CD4-positive, alpha-beta T cell treated with Interleukin-6 for 4 hours (primary cell): Measurements from ENCODE around the gene FOLR2.
"Not testable (repeated sequence)": the region's sequence is repeated elsewhere in the genome, so short reads cannot be mapped to it uniquely, and the experiment has no call there.

Source experiments
- DNase-seq: peaks from one replicate; pipeline ENCODE4 v3.0.0-alpha.2; 2020; ENCODE audit warnings: mixed read lengths

FOLR2 gene

DNA sequence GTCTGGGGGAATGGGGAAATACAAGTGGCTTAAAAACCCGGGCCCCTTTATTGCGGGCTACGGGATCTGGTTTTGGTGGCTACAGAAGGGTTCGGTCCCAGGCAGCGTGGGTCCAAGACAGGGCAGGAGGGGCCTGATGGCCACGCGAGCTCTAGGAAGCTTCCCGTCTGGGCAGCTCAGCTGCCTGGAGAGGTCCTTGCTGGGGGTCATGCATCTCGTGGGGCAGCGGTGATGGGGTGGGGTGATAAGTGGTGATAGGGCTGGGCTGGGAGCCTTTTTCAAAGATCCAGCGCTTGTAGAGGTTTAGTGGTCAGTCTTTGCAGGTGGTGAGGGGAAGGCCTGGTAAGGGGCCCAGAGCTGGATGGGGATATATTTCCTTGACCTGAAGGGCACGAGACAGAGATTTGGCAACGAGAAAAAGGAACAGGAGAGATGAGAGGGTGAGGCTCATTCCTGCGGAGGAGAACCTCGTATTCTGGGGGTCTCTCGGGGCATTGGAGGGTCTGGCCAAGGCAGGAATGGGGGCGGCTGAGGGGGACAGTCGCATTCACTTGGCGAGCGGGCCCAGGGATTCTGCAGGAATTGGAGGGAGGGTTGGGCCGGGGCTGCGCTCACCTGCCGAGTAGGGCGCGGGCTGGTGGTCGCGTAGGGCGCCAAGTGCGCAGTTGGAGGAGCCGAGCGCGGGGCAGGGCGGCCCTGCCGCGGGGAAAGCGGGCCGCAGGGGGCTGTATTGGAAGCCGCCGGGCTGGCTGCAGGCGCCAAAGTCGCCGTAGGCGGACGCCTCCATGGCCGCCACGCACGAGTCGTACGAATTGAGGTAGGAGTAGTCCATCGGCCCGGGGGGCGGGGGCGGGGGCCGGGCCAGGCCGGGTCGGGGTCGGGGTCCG, 26.8 kb downstream of the FOLR2 start:
- DNase-seq: no peak

DNA sequence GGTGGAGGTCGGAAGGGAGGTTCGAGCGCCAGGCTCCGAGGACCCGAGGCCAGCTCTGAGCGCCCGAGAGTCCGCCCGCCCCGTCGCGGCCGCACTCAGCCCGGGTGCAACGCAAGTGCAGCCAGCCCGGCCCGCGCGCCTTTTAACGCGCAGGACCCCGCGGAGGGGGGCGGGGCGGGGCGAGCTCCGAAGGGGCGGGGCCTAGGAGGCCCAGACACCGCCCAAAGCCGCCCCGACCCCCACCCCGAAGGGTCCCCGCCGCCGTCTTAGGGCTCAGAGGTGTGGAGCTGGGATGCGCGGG, 27.4 kb downstream of the FOLR2 start, which contains the start of gene PHOX2A:
Gene PHOX2A (minus strand): TSS at position 117 of the 301 bp plus-strand sequence. CDS start 172 bp downstream, outside the sequence.
- DNase-seq: no peak

DNA sequence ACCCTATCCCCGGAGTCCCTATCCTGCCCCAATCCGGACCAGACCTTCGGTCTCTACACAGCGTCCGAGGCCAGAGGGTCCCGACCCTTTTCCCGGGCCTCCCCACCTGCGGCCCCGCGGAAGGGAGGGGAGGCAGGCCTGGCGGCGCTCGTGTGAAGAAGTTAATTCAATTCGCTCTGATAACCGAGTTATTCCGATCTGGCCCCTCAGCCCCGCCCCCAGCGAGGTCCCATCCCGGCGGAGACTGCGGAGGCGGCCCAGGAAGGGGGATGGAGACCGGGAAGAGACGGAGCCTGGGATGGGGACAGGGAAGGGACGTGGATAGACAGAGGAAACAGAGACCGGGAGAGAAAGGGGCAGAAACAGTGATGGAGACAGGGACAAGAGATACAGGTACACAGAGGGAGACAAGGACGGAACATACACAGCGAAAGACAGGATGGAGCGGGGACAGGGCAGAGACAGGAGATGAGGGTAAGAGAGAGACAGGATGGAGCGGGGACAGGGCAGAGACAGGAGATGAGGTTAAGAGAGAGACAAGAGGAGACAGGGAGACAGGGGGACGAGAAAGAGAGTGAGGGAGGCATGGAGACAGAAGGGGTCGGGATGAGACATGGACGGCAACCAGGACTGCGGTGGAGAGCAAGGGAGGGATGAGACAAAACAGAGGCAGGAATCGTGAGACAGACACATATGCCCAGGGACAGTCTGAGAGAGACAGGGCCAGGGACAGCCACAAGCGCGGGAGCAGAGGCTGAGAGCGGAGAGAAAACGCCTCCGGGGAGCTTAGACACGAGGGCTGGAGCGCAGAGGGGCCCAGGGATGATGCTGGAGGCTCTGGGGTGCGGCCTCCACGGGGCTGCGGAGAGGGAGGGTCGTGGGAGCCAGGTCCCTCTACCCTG, 28.0 kb downstream of the FOLR2 start:
- no peak for DNase-seq

DNA sequence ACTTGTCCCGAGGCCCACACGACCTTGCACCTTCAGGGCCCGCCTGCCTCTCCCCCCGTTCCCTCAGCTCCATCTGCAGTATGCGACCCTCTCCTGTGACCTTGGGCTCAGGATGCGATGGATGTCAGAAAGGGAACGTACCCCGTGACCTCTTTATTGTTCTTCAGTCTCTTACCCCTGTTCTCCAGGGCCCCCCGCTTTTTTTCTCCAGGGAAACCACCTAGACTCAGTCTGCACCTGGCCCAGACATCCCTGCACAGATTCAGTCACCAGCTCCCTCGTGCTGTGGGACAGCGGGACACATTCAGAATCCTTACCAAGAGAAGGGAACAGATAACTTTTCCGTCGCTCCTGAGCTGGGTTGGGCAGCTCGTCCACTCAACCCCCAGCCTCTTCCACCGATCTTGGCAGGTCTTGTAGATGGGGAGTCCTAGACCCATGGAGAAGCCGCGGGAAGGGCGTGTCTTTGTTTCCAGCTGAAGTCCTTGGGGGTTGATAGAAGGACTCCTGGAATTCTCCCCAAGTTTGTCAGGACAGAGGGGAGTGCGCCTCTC, 28.7 kb downstream of the FOLR2 start:
- DNase-seq: no peak

DNA sequence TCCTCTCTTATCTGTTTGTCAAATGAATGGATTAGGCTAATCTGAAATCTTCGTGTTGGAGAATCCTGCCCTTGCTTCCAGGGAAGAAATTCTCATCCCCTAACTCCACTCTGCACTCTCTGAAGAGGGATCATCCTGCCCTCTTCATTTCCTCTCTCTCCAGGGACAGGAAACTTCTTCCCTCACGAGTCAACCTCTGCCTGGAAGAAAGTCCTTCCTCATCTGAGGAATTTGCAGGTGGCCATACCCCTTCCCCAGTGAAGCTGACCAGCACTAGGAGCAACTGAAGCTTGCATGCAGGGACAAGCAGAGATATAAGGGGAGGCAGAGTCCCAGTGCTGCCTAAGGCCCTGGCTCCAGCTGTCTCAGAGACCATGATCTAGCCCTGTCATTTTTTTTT, 31.0 kb downstream of the FOLR2 start:
- DNase-seq: no peak

DNA sequence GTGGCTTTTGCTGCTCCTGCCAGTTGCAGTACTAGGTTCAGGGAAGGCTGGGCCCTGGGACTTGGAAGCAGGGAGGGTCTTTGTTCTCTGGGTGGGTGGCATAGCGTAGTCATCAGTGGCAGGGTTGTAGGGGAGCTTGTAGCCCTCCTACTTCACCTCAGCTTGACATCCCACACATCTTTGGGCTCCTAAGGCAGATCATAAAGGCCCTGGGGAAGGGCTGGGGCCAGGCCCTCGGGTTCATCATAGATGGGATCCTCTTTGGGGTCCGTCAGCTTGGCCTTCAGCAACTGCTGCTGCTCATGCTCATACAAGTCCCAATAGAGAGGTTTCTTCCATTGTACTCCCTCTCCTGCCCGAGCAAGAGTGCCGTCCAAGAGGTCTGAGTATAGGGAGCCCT, 33.4 kb downstream of the FOLR2 start:
- no peak for DNase-seq

DNA sequence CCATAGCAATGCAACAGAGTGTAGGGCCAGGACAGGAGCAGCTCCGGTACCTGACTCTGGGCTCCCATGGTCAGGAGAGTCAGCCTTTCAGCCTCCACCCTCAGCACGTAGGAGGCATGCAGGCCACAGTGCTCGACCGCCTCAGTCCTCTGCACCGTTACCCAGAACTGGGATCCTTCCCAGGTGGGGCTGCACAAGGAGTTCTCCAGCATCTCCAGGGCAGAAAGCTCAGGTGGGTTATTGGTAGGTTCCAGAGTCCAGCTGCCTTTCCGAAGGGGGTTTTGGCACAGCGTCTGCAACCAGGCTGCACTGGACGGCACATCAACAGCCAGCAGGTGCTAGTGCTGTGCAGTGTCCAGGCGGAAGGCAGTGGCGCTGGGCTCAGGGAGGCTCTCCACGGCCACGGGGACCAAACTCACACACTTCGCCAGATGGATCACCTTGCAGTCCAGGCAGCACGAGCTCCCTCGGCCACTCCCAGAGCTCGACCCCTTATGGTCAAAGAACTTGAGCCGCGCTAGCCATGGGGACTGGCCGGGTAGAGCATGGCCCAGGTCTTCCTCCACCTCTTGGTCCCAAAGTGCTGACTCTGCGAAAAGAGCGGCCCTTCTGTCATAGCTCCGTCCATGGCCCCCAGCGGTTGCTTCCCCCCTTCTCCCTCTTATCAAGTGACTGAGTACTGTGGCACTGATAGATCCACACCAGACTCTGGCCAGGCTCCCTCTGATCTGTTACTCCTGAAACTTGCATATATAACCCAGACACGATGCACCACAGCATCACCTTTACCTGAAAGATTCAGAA, 34.3 kb downstream of the FOLR2 start:
- DNase-seq: no peak

DNA sequence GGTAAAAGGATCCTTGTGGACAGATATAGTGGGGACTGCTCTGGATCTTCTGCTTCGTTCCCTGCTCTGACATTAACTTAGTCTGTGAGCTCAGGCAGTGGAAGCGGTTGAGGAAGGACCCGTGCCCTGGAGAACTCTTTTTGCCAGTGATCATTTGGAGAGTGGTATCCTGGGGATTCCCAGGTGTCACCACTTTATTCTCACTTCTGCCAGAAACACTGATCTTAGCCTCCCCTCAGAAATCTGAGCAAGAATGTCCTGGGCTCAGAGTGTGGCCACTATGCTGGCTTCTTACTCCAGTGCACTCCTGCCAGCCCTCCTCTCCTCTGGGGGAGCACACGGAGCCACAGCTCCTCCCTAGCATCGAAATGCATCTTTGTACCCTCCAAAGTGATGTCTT, 35.0 kb downstream of the FOLR2 start:
- no peak for DNase-seq

DNA sequence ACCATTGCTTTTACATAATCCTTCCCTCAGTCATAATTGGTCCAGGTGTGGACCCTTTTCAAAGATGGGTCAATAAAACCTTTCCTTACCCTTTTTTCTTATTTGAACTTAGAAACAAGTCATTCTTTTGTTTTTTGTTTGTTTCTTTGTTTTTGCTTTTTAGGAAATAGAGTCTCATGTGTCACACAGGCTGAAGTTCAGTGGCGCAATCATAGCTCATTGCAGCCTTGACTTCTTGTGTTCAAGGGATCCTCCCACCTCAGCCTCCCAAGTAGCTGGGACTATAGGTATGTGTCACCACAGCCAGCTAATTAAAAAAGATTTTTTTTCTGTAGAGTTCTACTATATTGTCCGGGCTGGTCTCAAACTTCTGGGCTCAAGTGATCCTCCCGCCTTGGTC, 36.8 kb downstream of the FOLR2 start:
- DNase-seq: no peak

DNA sequence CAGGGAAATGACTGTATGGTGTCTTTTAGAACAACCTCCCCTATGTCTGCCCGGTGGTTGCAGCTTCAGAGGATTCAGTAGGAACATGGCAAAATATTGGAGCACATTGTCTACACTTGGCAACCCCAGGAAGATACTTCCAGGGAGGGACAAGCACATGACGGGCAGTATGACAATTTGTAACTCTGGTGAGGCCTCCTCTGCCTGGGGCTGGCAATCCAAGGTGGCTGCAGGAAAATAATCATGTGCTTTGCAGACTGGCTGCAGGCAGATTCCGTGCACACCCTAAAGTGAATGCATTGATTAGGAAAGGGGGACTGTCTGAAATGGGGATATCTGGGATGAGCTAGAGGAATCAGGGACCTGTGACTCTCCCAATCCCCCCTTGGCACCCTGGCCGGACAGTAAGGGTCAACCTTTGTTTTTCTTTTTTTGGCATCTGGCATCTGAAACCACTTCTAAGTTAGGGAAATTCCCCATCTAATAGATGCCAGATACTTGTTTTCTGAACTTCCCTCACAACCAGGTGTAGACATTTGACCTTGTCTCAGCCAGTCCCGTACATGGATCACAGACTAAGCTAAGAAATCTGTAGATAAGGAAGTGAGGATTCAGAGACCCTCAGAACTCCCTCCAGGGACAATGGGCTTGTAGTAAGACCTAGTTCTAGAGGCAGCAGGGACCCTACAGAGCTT, 37.9 kb downstream of the FOLR2 start:
- no peak for DNase-seq

DNA sequence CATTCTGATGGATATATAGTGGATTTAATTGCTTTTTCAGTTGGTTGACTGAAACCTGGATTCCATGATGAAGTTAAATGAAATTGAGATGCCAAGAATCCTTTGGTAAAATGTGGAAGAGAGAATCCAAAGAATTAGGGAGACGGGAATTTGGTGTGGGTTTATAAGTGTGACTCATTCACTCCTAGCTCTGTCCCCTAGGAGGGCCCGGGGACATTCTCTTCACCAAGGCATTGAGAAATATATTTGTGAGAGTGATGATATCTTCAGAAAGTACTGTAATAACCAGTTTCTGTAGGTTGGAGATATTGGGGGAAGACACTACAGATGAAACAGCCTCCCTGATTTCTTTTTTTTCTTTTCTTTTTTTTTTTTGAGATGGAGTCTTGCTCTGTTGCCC, 41.0 kb downstream of the FOLR2 start:
- DNase-seq: no peak

DNA sequence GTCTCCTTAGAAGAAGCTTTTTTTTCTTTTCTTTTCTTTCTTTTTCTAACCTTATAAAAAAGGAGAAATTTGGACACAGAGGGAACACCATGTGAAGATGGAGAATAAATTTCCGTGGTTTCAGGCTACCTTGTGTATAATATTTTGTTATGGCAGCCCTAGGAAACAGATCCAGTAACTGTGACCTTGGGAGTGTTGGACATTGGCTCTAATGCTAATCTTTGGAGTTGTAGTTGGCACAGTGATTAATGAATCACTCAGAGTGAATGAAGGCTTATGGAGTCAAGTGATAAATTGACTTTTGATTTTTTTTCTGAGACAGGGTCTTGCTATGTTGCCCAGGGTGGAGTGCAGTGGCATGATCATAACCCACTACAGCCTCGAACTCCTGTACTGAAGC, 42.9 kb downstream of the FOLR2 start:
- DNase-seq: no peak

DNA sequence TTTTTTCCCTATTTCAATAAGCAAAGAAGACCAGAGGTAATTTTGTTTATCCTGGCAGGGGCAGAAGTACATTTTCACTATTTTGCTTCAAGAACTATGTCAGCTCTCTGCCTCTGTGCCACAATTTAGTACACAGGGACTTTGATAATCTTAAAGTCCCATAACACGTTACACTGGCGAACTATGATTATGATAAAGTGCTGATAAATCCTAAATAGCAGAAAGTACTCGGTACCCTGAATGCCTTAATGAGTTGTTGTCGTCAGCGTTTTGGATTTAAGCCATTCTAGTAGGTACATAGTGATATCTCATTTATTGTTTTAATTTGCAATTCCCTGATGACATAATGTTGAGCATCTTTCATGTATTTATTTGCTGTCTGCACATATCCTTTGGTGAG, 44.0 kb downstream of the FOLR2 start:
- no peak for DNase-seq

DNA sequence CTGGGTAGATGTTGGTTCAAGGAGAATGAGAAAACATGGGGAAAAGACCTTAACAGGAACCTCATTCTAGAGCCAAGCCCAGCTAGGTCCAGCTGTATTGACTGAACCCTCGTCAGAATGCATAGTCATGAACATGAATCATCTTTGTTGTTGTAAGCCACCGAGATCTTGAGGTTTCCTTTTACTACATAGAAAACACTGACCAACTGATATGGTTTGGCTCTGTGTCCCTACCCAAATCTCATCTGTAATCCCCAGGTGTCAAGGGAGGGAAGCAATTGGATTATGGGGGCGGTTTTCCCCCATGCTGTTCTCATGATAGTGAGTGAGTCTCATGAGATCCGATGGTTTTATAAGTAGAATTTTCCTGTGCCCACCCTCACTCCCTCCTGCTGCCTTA, 46.8 kb downstream of the FOLR2 start:
- no peak for DNase-seq

DNA sequence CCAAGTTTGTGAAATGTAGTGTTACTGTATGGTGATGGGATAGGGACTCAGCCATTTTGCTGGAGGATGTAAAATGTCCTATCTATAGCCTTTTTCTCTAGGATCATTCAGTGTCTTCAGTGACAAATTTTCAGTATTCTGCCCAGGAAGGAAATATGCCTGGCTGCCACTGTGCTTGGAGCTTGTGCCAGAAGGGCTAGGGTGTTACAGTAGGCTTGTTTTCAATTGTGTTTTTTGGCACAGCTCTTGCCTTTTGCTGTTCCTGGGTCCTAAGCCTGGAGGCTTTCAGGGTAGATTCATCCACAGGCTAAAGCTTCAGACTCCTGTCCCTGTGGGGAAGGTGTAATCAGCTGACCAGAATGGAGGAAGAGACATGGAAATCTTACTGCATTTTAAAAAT, 49.4 kb downstream of the FOLR2 start:
- DNase-seq: no peak

DNA sequence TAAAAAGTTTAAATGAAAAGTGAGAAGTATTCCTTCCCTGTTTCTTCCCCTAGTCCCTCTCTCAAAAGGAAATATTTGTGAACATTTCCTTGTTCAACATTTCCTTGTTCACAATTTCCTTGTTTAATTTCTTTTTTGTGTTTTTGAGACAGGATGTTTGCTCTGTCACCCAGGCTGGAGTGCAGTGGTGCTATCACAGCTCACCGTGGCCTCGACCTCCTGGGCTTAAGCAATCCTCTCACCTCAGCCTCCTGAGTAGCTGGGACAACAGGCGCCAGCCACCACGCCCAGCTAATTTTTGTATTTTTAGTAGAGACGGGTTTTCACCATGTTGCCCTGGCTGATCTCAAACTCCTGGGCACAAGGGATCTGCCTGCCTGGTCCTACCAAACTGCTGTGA, 50.4 kb downstream of the FOLR2 start:
- not testable (repeated sequence) for DNase-seq

DNA sequence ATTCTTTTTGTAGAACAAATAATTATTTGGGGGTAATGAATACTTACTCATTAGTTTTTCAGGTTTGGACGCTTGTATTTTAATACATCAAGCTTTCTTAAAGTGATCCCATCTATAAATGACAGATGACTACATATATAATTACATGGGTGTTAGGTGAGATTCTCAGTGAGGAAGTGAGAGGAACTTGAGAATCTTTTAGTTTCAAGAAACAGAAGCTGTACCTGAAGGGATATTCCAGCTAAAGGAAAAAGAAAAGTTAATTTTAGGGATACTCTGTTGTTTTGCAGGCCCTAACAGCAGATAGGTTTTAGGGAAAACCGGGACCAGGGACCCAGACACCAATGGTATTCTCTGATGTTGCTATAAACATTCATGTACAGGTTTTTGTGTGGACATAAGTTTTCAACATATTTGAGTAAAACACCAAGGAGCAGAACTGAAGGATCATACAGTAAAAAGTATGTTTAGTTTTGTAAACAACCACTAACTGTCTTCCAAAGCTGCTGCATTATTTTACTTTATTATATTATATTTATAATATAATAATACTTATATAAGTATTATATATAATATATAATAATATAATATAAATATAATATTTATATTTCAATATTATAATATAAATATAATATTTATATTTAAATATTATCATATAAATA, 51.5 kb downstream of the FOLR2 start:
- no peak for DNase-seq
